Endothelial cell of umbilical vein (primary cell): ENCODE results near the gene EEF1AKMT3. TPM values are rescaled to one million over a fixed set of nuclear protein-coding genes. Genes with fewer than 3 reads are reported as not detected.

Experiments used
- BruUV-seq: library from RNA; stranded (reverse); fragments of 400-500 nt; replicated peaks from 2 replicates; lab custom pipeline; 2021; lab: Mats Ljungman, UMichigan
- CTCF ChIA-PET: fragments of 300-600, 350-600 bp; sonication (Branson Sonifier 250); formaldehyde crosslinking; loops from one replicate; lab custom pipeline; 2021; ENCODE audit warnings: antibody characterized with exemption, inconsistent platforms; lab: Charles Lee
- POLR2A ChIA-PET: fragments of 300-600, 350-600 bp; sonication (Branson Sonifier 250); formaldehyde crosslinking; loops from one replicate; lab custom pipeline; 2021; ENCODE audit warnings: antibody characterized with exemption, inconsistent platforms; lab: Charles Lee
- DNase-seq: peaks from one replicate; pipeline ENCODE4 v3.0.0-alpha.2; 2011; ENCODE audit warnings: low read depth, low spot score
- FAIRE-seq: peaks from 2 replicates; lab custom pipeline; 2011; peaks lifted over from hg19 to GRCh38; lab: Jason Lieb, UNC
- H2AFZ ChIP-seq: 2 replicates; pipeline ENCODE4 v1.6.0; 2012; ENCODE audit warnings: low read depth, low read length, control low read depth, inconsistent platforms
- H3K27ac ChIP-seq: 2 replicates; pipeline ENCODE4 v1.5.1; 2011; ENCODE audit warnings: low read depth, mild to moderate bottlenecking, control low read depth, low read length, moderate library complexity; ENCODE audit not compliant: insufficient read depth
- H3K27me3 ChIP-seq, 2 experiments: 2 replicates each; pipeline versions ENCODE4 v1.6.0 to v1.6.1; 2011; ENCODE audit warnings: low read length in 2 of 2, mixed read lengths in 1 of 2; ENCODE audit not compliant: control insufficient read depth in 2 of 2, insufficient read depth in 2 of 2
- H3K36me3 ChIP-seq, 2 experiments: 2 replicates in 1 of 2; 3 replicates in 1 of 2; pipeline ENCODE4 v1.5.1; 2011; ENCODE audit warnings: low read length in 2 of 2, mild to moderate bottlenecking in 1 of 2, moderate library complexity in 1 of 2; ENCODE audit not compliant: control insufficient read depth in 2 of 2, insufficient read depth in 2 of 2; ENCODE audit errors: extremely low read depth in 1 of 2
- H3K4me1 ChIP-seq: 3 replicates; pipeline ENCODE4 v1.5.1; 2011; ENCODE audit warnings: mild to moderate bottlenecking, low read length; ENCODE audit not compliant: control insufficient read depth, insufficient read depth; ENCODE audit errors: extremely low read depth
- H3K4me2 ChIP-seq: 2 replicates; pipeline ENCODE4 v1.6.1; 2011; ENCODE audit warnings: low read length, control low read depth, mixed read lengths; ENCODE audit not compliant: insufficient read depth
- H3K4me3 ChIP-seq, 3 experiments: fragments of 200-600 bp in 1 of 3; sonication (generic), shearing (Covaris generic) in 1 of 3; replicated peaks in 1 of 3; 2 replicates each; pipeline ENCODE4 v1.5.1; 2011 to 2016; ENCODE audit warnings: control low read depth in 3 of 3, low read length in 3 of 3, mild to moderate bottlenecking in 2 of 3, inconsistent platforms in 1 of 3, low read depth in 1 of 3, moderate library complexity in 1 of 3; ENCODE audit not compliant: insufficient read depth in 1 of 3
- H3K79me2 ChIP-seq: 2 replicates; pipeline ENCODE4 v1.6.0; 2012; ENCODE audit warnings: low read length, inconsistent platforms; ENCODE audit not compliant: control insufficient read depth, insufficient read depth
- H3K9ac ChIP-seq: replicated peaks from 2 replicates; pipeline ENCODE3; 2011; ENCODE audit warnings: low read length, control low read depth; ENCODE audit not compliant: insufficient read depth; ENCODE audit errors: extremely low read depth
- H3K9me1 ChIP-seq: replicated peaks from 3 replicates; pipeline ENCODE4 v1.6.0; 2011; ENCODE audit warnings: mild to moderate bottlenecking, low read length; ENCODE audit not compliant: control insufficient read depth, insufficient read depth; ENCODE audit errors: extremely low read depth
- H3K9me3 ChIP-seq: replicated peaks from 2 replicates; pipeline ENCODE4 v1.5.1; 2012; ENCODE audit warnings: low read length, inconsistent platforms; ENCODE audit not compliant: control insufficient read depth, insufficient read depth
- H4K20me1 ChIP-seq: replicated peaks from 2 replicates; pipeline ENCODE3; 2011; ENCODE audit warnings: mild to moderate bottlenecking, low read length; ENCODE audit not compliant: control insufficient read depth, insufficient read depth; ENCODE audit errors: extremely low read depth
- EZH2 ChIP-seq: IDR thresholded peaks from 2 replicates; pipeline ENCODE4 v1.6.1; 2012; ENCODE audit warnings: borderline replicate concordance, low read depth, mild to moderate bottlenecking, moderate library complexity, low read length, inconsistent platforms; ENCODE audit not compliant: severe bottlenecking
- FOS ChIP-seq: IDR thresholded peaks from 2 replicates; pipeline ENCODE4 v1.6.1; 2011; ENCODE audit warnings: mild to moderate bottlenecking, low read length, moderate library complexity, borderline replicate concordance; ENCODE audit not compliant: insufficient read depth
- GATA2 ChIP-seq: IDR thresholded peaks from 2 replicates; pipeline ENCODE4 v1.7.0; 2011; ENCODE audit warnings: low read depth, mild to moderate bottlenecking, moderate library complexity, mixed read lengths, low read length; ENCODE audit not compliant: insufficient read length, insufficient read depth
- JUN ChIP-seq: IDR thresholded peaks from 2 replicates; pipeline ENCODE4 v1.6.1; 2011; ENCODE audit warnings: borderline replicate concordance, low read depth; ENCODE audit not compliant: insufficient read length, insufficient read depth
- MYC ChIP-seq: IDR thresholded peaks from one replicate; pipeline ENCODE4 v1.6.1; 2011; ENCODE audit warnings: mild to moderate bottlenecking, low read depth, low read length
- POLR2A ChIP-seq: IDR thresholded peaks from 2 replicates; pipeline ENCODE4 v1.6.1; 2012; ENCODE audit warnings: low read depth, mild to moderate bottlenecking, control low read depth, low read length
- POLR2AphosphoS5 ChIP-seq: IDR thresholded peaks from 2 replicates; pipeline ENCODE4 v1.6.1; 2012; ENCODE audit warnings: low read depth, mild to moderate bottlenecking, control low read depth, low read length, moderate library complexity; ENCODE audit not compliant: insufficient read depth
- dilution Hi-C: fragments of 300-500 bp; cut with MboI; formaldehyde crosslinking; loops from one replicate; pipeline ENCODE4 v1.15.0; 2019; ENCODE audit warnings: low sequenced_read_pairs; ENCODE audit not compliant: extremely low pct_ligation_motif_present
- intact Hi-C: fragments of 100-400 bp; cut with micrococcal nuclease; formaldehyde crosslinking; loops from one replicate; pipeline ENCODE4 v1.10.0; 2022
- polyA plus RNA-seq, 4 experiments: library from polyadenylated mRNA; depleted of rRNA in 3 of 4; stranded (reverse) in 3 of 4; unstranded in 1 of 4; fragments of >200 nt; gene quantifications; 2 replicates each; pipeline versions ENCODE4 v1.2.1 to v1.2.3, GENCODE V29; 2011 to 2012; ENCODE audit warnings: missing spikeins in 1 of 4
- total RNA-seq: library from RNA; stranded (reverse); gene quantifications from 2 replicates; pipeline ENCODE4 v1.2.3, GENCODE V29; 2021
- TF ChIP-seq, protein P1 (sequence below): IDR thresholded peaks from 2 replicates; pipeline ENCODE4 v1.6.1; 2011; ENCODE audit not compliant: insufficient read depth, insufficient read length
- TF ChIP-seq, protein P2 (sequence below), 2 donors: IDR thresholded peaks; 1 replicate in 1 of 2; 2 replicates in 1 of 2; pipeline ENCODE4 v1.5.1; 2011; ENCODE audit warnings: low read length in 2 of 2, mild to moderate bottlenecking in 2 of 2, moderate library complexity in 2 of 2, control low read depth in 1 of 2, inconsistent platforms in 1 of 2, low read depth in 1 of 2; ENCODE audit not compliant: insufficient read depth in 1 of 2; ENCODE audit errors: extremely low read depth in 1 of 2

EEF1AKMT3 gene
- total and polyA plus RNA-seq, 2 donors (not counting 3 experiments of a cell fraction or from before 2014, with no cell fraction given): 7.9 to 8.8 TPM

DNA sequence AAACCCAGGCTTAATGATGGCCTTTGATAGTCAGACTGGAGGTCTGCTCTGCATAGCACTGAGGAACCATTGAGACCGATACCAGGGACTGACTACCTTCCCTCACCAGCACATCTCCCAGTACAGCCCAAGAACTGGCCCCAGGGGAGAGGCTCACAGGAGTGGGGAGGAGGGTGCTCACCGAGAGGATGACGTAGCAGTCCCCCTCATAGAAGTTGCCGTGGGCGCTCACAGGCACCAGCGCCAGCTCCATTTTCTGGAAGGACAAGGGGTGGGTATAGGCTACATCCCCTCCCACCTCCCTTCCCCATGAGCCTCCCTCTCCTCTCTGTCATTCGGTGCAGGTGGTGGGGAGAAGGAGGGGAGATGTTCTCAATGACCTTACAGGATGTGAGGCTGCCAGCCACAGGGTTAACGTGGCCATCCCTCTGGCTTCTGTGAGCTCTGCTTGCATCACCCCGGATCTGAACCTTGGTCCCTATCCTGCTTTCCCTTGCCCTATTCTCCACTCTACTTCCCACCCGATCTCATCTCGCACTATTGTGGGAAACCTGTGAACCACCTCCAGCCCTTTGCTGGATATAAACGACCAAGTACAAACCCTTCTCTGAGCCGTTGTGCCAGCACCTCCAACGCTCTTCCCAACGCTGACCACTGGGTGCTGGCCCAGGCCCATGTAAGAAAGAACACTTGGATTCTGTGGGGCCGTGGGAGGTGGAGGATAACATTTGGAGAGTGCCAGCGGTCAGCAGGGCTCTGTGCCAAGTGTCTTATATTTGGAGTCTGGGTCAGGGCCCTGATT is 41.8 kb downstream of the EEF1AKMT3 start:
- Histone ChIP-seq H3K4me1 (no peaks in the 10 kb centered on the region), H3K36me3 (peaks cover 0 to 6% of the 10 kb centered on the region in 2 experiments), H3K9me3 (no peaks in the 10 kb centered on the region), H3K9me1 (no peaks in the 10 kb centered on the region), H3K27ac (no peak overlapping the region), H2AFZ (no peak overlapping the region), H3K4me2 (no peak overlapping the region), H3K4me3 (no peak overlapping the region), H3K79me2 (no peaks in the 10 kb centered on the region), H4K20me1 (no peaks in the 10 kb centered on the region), H3K27me3 (no peaks in the 10 kb centered on the region), H3K9ac (no peak overlapping the region)
- BruUV-seq: no TSS peak
- ChIA-PET CTCF (interaction anchor here (1.2 to 6.4 kb wide), 2 partner anchors 12 to 51 kb away, joined by 3 to 47 read pairs; no protein-coding TSS in a partner anchor), POLR2A (no interaction called here)
- dilution Hi-C loops (no loop called here), intact Hi-C loops (no loop called here)
- TF ChIP-seq MYC: no peak
- DNase-seq (no peak), FAIRE-seq (no peak)

DNA sequence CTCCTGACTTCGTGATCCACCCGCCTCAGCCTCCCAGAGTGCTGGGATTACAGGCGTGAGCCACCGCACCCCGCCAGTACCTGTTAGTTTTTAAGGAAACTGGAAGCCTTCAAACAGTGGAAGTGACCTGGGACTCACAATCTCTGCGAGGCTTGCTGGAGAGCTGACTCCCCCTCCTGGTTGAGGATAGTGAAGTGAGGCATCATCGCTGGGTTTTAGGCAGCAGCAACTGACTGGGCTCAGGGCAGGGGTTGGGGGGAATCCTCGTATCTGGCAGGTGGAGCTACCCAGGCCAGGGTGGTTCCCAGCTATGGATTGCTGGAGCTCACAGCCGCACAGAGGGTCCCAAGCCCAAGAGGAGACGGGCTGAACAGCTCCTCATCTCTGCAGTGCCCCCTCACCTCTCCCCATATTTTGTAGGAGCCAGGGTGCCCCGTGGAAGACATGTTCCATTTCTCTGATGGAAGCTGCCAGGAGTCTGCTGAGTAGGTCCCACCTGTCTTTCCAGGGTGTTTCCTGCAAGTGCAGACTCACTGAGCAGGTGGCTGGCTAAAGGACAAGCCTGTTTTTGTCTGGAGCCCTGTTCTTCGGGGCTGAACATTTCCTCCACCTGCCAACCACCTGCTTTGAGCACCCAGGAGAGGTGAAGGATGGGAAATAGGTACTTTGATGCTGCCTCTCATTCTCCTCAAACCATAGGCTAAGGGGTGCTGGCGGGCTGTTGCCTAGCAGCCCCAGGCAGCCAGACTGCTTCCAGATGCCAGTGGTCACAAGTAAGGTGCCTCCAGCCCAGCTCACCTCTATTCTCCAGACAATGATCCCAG is 43.0 kb downstream of the EEF1AKMT3 start:
- Histone ChIP-seq H3K4me1 (no peaks in the 10 kb centered on the region), H2AFZ (no peak overlapping the region), H3K79me2 (no peaks in the 10 kb centered on the region), H4K20me1 (no peaks in the 10 kb centered on the region), H3K27me3 (no peaks in the 10 kb centered on the region), H3K27ac (no peak overlapping the region), H3K9ac (no peak overlapping the region), H3K4me2 (no peak overlapping the region), H3K9me1 (no peaks in the 10 kb centered on the region), H3K4me3 (no peak overlapping the region), H3K9me3 (no peaks in the 10 kb centered on the region), H3K36me3 (peaks cover 0 to 2% of the 10 kb centered on the region in 2 experiments)
- no peak for FAIRE-seq
- intact Hi-C loops (no loop called here), dilution Hi-C loops (no loop called here)
- CTCF ChIA-PET: interaction anchor here (0.7 to 6.4 kb wide), 5 partner anchors 9 to 56 kb away, joined by 3 to 47 read pairs (median 3); partner anchors contain the start of gene TSFM
- no peak for DNase-seq
- no TSS peak for BruUV-seq
- TF ChIP-seq, protein P1, sequence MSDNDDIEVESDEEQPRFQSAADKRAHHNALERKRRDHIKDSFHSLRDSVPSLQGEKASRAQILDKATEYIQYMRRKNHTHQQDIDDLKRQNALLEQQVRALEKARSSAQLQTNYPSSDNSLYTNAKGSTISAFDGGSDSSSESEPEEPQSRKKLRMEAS: no peak
- TF ChIP-seq POLR2AphosphoS5 (no peak), EZH2 (no peak), MYC (no peak), POLR2A (no peak), GATA2 (no peak), JUN (no peak), FOS (no peak)
- TF ChIP-seq, protein P2, sequence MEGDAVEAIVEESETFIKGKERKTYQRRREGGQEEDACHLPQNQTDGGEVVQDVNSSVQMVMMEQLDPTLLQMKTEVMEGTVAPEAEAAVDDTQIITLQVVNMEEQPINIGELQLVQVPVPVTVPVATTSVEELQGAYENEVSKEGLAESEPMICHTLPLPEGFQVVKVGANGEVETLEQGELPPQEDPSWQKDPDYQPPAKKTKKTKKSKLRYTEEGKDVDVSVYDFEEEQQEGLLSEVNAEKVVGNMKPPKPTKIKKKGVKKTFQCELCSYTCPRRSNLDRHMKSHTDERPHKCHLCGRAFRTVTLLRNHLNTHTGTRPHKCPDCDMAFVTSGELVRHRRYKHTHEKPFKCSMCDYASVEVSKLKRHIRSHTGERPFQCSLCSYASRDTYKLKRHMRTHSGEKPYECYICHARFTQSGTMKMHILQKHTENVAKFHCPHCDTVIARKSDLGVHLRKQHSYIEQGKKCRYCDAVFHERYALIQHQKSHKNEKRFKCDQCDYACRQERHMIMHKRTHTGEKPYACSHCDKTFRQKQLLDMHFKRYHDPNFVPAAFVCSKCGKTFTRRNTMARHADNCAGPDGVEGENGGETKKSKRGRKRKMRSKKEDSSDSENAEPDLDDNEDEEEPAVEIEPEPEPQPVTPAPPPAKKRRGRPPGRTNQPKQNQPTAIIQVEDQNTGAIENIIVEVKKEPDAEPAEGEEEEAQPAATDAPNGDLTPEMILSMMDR (IDR thresholded peaks at IDR 0.05; ENCODE audit: extremely low read depth in 1 of 2, insufficient read depth in 1 of 2, low read depth in 1 of 2, low read length in 2 of 2): no peak
- POLR2A ChIA-PET: no interaction called here
